Stimulated activated CD4-positive, alpha-beta T cell treated with anti-CD3 and anti-CD28 coated beads, Interleukin-12 subunit alpha, Interleukin-12 subunit beta, amount 100 ng/mL, for 4 hours (primary cell): Measurements from ENCODE around the gene TRPC5OS.

Experiments
- DNase-seq: peaks from one replicate; pipeline ENCODE4 v3.0.0-alpha.2; 2020

The TRPC5OS gene

DNA sequence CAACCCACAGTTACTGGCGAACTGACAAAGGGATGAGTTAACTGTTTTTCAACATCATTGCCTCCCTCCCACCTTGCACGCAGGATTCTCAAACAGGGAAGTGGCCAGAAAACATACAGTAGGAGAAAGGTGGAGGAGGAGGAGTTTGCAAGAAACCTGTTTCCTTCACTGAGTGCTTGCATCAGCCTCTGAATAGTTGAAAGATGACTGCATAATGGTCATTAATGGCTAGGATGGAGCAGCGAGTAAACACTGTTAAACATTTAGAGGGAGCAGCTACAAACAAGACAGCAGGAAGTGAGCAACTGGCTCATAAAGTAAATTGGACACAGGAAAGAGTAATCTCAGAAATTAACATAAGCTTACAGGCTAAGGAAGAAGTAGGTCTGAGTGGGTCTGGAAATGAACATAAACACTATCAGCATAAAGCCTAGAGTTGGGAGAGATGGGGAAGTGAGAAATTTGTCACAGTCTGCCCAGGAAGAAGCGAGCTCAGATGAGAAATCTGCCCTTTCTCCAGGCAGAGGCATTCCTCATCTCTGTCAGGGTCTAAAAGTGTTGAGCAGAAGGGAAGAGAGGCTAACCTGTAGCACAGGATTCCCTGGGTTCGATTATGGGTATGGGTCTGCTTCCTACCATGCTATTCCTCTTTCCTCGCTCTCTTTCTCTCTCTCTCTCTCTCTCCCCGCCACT lies 38.6 kb downstream of the TRPC5OS start:
- no peak for DNase-seq

GRCh38 chrX:111917591-111917990 lies 41.6 kb downstream of the TRPC5OS start:
- no peak for DNase-seq

GRCh38 chrX:111928456-111928855 lies 52.5 kb downstream of the TRPC5OS start:
- no peak for DNase-seq
